Suprapubic skin (tissue), 4 donors: Measurements from ENCODE around the gene M6PR. TPM values are rescaled to one million over a fixed set of nuclear protein-coding genes. Genes with fewer than 3 reads are reported as not detected.

ENCODE experiments used
- DNase-seq, 2 donors: peaks; one replicate each; pipeline ENCODE4 v3.0.0-alpha.2; 2019; ENCODE audit warnings: low spot score in 2 of 2
- H3K27ac ChIP-seq: fragments of 200-600 bp; sonication (generic); one replicate; pipeline ENCODE4 v1.5.1; 2019
- H3K27me3 ChIP-seq: fragments of 200-600 bp; sonication (generic); one replicate; pipeline ENCODE4 v1.5.1; 2019
- H3K36me3 ChIP-seq: fragments of 200-600 bp; sonication (generic); one replicate; pipeline ENCODE4 v1.5.1; 2019
- H3K4me1 ChIP-seq: fragments of 200-600 bp; sonication (generic); one replicate; pipeline ENCODE4 v1.5.1; 2019
- H3K4me3 ChIP-seq: fragments of 200-600 bp; sonication (generic); one replicate; pipeline ENCODE4 v1.5.1; 2019; ENCODE audit warnings: mild to moderate bottlenecking
- H3K9me3 ChIP-seq: fragments of 200-600 bp; sonication (generic); one replicate; pipeline ENCODE4 v1.5.1; 2019
- CTCF ChIP-seq, 2 donors: fragments of 200-600 bp in 1 of 2; fragments of 450-650 bp in 1 of 2; sonication (generic) in 1 of 2; IDR thresholded peaks; one replicate each; pipeline ENCODE4 v1.5.1; 2016 to 2019; ENCODE audit warnings: antibody characterized with exemption in 2 of 2, mild to moderate bottlenecking in 1 of 2, moderate library complexity in 1 of 2
- EP300 ChIP-seq: sonication (generic); formaldehyde crosslinking; IDR thresholded peaks from one replicate; pipeline ENCODE4 v1.6.1; 2017; ENCODE audit warnings: antibody characterized with exemption
- POLR2A ChIP-seq, 2 donors: fragments of 450-650 bp; IDR thresholded peaks; one replicate each; pipeline ENCODE4 v1.6.1; 2017; ENCODE audit warnings: antibody characterized with exemption in 2 of 2, mild to moderate bottlenecking in 2 of 2, moderate library complexity in 2 of 2
- POLR2AphosphoS5 ChIP-seq, 3 donors: sonication (generic); formaldehyde crosslinking; IDR thresholded peaks; one replicate each; pipeline ENCODE4 v1.6.1; 2017; ENCODE audit warnings: antibody characterized with exemption in 3 of 3
- WGBS: methylation state at CpG from one replicate; pipeline ENCODE4 v1.1.5; 2018; 5-methylcytosine and 5-hydroxymethylcytosine counted together
- total RNA-seq, 4 donors: library from RNA; depleted of rRNA; stranded (reverse); fragments of >200 nt; gene quantifications; one replicate each; pipeline ENCODE4 v1.1.0, GENCODE V29; 2016

The M6PR gene
- total RNA-seq, 4 donors from 2014 or later: 75.8 to 138 (median 120) TPM

- 69% methylated on average over 6 of the region's 6 CpGs for WGBS
Observed at GRCh38 chr12:8991371-8992345, 42.2 kb upstream of the M6PR start.

GRCh38 chr12:8989413-8989812 lies 40.0 kb upstream of the M6PR start, which contains the start of gene KLRG1:
TSS of gene KLRG1 (plus strand) at chr12:8989546. CDS start at chr12:8989636, 90 bp downstream.
- H3K27ac ChIP-seq: no peak within 1 kb of the TSS
- WGBS: 78% methylated on average over 2 of the region's 2 CpGs
- TF ChIP-seq POLR2AphosphoS5 (IDR thresholded peaks at IDR 0.05): no peak
- TF ChIP-seq EP300: no peak
- no peak for TF ChIP-seq CTCF (IDR thresholded peaks at IDR 0.05)
- no peak for TF ChIP-seq POLR2A (IDR thresholded peaks at IDR 0.05)
- no peaks in the 10 kb centered on the region for H3K4me1 ChIP-seq
- no peak for DNase-seq
- no peaks in the 10 kb centered on the region for H3K9me3 ChIP-seq
- H3K4me3 ChIP-seq: no peak within 1 kb of the TSS
- H3K36me3 ChIP-seq: no peaks in the 10 kb centered on the region
- H3K27me3 ChIP-seq: no peaks in the 10 kb centered on the region

More at GRCh38 chr12:8991371-8992345, 42.2 kb upstream of the M6PR start:
- Histone ChIP-seq H3K4me1 (no peaks in the 10 kb centered on the region), H3K27me3 (no peaks in the 10 kb centered on the region), H3K27ac (no peak overlapping the region), H3K9me3 (no peaks in the 10 kb centered on the region), H3K36me3 (no peaks in the 10 kb centered on the region), H3K4me3 (no peak overlapping the region)
- TF ChIP-seq EP300: no peak
- DNase-seq: no peak

- Histone ChIP-seq H3K27ac (no peak overlapping the region), H3K36me3 (no peaks in the 10 kb centered on the region), H3K27me3 (no peaks in the 10 kb centered on the region), H3K4me3 (no peak overlapping the region), H3K9me3 (no peaks in the 10 kb centered on the region), H3K4me1 (no peaks in the 10 kb centered on the region)
- DNase-seq: no peak
- 63% methylated on average over 1 of the region's 1 CpG for WGBS
- no peak for TF ChIP-seq POLR2AphosphoS5 (IDR thresholded peaks at IDR 0.05)
- TF ChIP-seq EP300: no peak
Observed at GRCh38 chr12:8987685-8988084, 38.2 kb upstream of the M6PR start.

GRCh38 chr12:8987163-8987562 lies 37.7 kb upstream of the M6PR start:
- H3K27me3 ChIP-seq: no peaks in the 10 kb centered on the region
- no peak for DNase-seq
- no peaks in the 10 kb centered on the region for H3K36me3 ChIP-seq
- H3K9me3 ChIP-seq: no peaks in the 10 kb centered on the region
- H3K4me1 ChIP-seq: no peaks in the 10 kb centered on the region
- H3K4me3 ChIP-seq: no peak overlapping the region
- no peak overlapping the region for H3K27ac ChIP-seq
- TF ChIP-seq CTCF (IDR thresholded peaks at IDR 0.05) (no peak), POLR2A (IDR thresholded peaks at IDR 0.05) (no peak), EP300 (no peak), POLR2AphosphoS5 (IDR thresholded peaks at IDR 0.05) (no peak)

- Histone ChIP-seq H3K27me3 (no peaks in the 10 kb centered on the region), H3K4me1 (no peaks in the 10 kb centered on the region), H3K9me3 (peaks cover 7% of the 10 kb centered on the region), H3K4me3 (no peak overlapping the region), H3K27ac (no peak overlapping the region), H3K36me3 (no peaks in the 10 kb centered on the region)
- DNase-seq: no peak
- WGBS: 95% methylated on average over 1 of the region's 1 CpG
- no peak for TF ChIP-seq POLR2A (IDR thresholded peaks at IDR 0.05)
- no peak for TF ChIP-seq CTCF (IDR thresholded peaks at IDR 0.05)
- no peak for TF ChIP-seq POLR2AphosphoS5 (IDR thresholded peaks at IDR 0.05)
- no peak for TF ChIP-seq EP300
Observed at GRCh38 chr12:8985213-8985754, 35.8 kb upstream of the M6PR start.

- TF ChIP-seq POLR2A (IDR thresholded peaks at IDR 0.05) (no peak), CTCF (IDR thresholded peaks at IDR 0.05) (no peak)
- no peak overlapping the region for H3K27ac ChIP-seq
- H3K36me3 ChIP-seq: no peaks in the 10 kb centered on the region
- no peak overlapping the region for H3K4me3 ChIP-seq
- no peaks in the 10 kb centered on the region for H3K4me1 ChIP-seq
- 96% methylated on average over 3 of the region's 3 CpGs for WGBS
- H3K27me3 ChIP-seq: no peaks in the 10 kb centered on the region
- no peak for DNase-seq
- H3K9me3 ChIP-seq: peaks cover 25% of the 10 kb centered on the region
Observed at GRCh38 chr12:8980137-8980536, 30.7 kb upstream of the M6PR start.
